Fibroblast of peridontal ligament (primary cell): ENCODE measurements around the gene TRIM65.

Source experiments
- DNase-seq: peaks from one replicate; pipeline ENCODE4 v3.0.0-alpha.2; 2010; ENCODE audit errors: extremely low read depth

Gene TRIM65

DNA sequence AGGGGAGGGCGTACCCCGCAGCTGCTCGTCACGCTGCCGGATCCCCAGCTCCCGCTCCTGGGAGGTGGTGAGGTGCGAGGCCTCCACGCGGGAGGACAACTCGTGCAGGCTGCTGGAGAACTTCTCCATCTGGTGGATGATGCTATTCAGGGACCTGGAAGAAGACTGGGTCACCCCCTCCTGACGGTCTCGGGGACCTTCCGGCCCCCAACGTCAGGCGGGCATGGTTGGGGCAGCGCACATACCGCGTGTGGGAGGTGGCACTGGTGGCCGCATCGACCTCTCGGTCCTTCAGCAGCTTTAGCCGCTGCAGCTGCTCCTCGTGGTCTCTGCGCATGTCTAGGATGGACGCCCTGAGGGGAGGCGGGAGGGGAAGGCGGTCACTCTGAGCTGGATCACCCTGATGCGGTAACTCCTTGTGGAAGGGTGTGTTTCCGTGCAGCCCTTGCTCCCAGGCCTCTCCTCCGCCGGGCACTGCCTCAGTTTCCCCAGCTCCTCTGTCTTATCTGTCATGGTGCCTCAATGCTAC lies 21.2 kb upstream of the TRIM65 start:
- DNase-seq: no peak

DNA sequence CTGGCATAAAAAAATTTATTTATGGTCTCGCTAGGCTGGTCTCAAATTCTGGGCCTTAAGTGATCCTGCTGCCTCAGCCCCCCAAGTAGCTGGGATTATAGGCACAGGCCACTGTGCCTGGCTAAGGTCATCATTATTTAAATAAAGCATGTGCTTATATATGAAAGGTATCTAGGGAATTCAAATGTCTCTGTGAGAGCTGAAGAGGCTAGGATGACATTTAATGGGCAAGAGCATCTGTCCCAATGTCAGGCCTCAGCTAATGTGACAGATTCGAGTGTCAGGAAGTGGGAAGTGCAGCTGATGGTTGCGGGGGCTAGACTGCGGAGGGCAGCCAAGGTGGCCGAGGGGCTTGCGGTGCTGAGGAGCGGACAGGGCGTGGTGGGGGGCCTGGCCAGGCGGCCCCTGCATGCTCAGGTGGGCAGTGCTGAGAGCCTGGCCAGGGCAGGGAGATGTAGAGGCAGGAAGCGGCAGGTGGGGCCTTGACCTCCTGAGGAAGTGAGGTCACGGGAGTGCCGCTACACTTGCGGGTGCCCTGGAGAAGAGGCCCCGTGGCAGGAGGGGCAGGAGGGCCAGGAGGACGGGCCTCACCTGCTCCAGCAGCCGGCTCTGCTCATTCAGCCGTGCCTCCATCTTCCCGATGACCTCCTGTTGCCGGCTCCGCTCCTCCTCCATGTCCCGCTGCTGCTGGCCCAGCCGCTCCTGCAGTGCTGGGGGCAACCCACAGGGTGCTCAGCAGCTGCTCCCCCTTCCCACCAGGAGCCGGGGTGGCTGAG lies 20.6 kb upstream of the TRIM65 start:
- no peak for DNase-seq

DNA sequence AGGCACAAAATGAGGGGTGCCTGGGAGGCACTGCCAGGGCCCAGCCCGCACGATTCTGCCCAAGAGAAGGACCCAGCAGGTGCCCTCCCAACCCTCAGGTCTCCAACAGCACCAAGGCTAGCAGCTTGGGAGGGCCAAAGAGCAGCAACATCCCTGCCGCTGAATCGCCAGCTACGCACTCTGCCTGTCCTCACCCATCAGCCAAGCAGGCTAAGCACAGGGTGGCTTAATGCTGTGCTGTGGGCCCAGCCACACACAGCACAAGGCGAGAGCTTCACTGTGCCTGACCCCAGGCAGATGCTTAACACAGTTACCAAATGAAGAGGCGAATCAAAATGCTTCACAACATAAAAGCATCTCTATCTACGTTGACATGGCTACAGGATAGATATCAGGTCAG lies 18.5 kb upstream of the TRIM65 start:
- DNase-seq: no peak

DNA sequence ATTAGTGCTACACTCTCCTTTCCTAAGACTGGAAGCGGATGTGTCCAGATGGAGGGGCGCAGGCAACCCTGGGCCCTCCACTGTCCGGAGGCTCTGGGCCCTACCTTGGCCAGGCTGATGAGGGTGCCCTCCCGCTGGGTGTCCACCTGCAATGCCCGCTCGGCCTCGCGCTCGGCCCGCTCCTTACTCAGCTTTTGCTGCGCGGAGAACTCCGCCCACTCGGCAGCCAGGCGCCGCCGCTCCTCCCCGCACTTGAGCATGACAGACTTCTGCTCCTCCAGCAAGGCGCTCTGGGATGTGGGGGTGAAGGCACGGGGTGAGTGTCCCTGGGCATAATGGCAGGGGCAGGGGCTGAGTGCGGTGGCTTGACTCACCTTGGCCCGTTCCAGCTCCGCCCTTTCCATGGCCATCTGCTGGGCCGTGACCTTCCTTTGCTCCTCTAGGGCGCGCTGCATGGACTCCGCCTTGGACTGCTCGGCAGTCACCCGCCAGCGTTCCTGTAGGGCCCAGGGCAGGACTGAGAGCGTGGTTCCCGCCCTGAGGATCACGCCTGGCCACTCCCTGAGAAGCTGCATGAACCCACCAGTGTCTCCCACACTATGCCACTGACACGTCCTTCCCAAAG lies 18.0 kb upstream of the TRIM65 start:
- no peak for DNase-seq

DNA sequence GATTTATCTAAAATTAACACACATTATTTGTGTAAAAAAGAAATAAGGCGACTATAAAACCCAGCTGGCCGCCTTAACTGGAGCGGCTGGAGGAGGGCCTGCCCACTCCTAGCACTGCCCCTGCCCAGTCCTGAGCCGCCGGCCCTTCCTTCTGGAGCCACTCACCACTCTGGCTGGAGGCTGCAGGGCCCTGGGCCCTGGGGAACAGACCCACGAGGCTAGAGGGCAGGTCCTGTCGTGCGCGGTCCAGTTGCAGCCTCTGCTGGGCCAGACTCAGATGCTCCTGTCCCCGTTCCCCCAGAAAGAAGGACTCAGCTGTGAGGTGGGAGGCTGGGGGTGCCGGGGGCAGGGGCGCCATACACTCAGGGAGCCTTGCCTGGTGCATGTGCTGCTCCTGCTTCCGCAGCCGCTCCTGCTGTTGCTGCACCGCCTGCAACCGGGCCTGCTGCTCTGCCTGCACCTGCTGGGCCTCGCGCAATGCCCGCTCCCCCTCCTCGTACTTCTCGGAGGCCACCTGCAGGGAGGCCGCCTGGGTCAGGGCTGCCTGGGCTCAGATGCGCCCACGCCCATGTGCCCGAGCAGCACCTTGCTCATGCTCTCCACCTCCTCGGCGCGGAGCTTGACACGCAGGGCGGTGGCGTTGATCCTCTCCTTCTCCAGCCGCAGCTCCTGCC lies 16.9 kb upstream of the TRIM65 start:
- DNase-seq: no peak

DNA sequence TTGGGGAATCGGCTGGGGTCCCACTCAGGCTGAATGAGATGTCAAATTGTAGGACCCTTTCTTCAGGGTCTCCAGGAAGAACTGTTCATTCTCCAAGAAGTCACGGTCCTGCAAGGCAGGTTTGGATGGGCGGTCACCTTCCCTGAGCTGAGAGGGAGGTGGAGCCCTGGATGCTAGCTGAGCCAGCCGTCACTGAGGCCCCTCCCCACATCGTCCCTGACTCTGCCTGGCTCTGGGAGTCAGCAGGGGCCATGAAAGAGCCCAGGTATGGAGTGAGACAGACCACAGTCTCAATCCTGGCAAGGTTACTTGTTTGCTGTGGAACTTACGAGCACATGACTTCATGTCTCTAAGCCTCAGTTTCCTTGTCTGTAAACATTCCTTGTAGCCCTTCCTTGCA lies 13.9 kb upstream of the TRIM65 start:
- no peak for DNase-seq

DNA sequence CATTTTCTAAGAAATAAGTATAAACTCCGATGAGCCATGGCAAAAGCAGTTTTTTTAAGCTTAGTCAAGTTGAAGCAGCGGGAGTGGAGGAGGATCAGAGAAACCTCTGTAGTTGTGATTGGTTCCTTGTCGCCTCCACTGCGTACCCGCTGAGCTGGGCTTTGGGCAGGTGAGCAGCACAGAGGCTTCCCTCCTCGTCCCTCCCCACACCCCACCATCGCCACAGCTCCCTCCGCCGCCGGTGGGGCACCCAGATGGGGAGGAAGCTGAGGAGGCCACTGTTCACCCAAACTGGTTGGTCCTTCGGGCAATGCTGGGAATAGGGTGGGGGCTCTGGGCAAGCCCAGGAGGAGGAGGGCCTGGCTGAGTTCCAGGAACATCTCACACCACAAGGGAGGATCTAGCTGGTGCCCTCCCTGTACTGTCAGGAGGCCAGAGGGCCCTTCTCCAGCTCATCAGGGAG lies 13.1 kb upstream of the TRIM65 start:
- DNase-seq: peak; percentile 45

DNA sequence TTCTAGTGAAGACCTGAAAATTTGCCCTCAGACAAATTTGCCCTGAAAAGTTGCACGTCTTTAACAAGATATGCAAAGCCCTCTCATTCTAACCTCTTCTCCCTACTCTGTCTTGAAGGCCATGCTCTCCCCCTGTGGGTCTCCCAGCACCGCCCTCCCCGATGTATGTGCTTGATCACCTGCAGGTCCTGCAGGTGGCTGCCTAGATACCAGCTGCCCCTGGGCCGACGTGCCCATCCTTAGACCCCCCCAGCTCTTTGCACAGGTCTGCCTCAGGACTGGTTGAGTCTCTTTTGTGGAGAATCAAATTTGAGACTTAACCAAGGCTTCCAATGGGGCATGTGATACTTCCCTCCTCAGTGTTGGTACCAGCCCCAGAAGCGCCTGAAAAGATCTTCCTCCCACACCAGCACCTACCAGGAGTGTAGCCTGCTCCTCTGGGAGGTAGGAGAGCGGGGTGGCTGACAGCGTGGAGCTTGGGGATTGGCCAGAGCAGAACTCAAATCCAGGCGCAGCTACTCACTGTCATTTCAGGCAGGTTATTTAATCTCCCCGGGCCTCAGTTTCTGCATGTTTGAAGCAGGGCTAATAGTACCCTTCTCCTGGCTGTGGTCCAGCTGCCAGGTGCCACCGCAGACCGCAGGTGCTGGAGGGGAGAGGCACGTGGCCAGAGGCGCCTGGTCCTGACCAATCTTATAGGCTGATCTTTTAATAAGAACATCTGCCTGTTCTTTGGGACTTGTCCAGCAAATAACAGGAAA lies 12.5 kb upstream of the TRIM65 start:
- DNase-seq: no peak

DNA sequence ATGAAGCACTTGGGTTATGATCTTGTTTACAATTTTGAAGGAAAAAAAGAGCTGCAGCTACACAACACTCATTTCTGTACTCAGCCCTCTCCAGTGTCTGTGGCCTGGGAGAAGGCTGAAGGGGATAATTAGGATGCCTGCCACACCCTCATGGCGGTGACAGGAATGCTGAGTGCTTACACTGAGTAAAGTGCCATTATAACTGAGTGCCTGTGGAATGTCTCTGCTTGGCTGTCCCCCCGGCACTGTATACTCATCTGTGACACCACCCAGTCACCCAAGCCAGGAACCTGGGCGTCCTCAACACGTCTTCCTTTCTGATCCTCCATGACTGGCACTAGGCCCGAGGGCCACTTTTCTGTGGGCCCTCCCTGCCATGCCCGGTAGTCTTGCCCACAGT lies 11.4 kb upstream of the TRIM65 start:
- peak; percentile 10 for DNase-seq

DNA sequence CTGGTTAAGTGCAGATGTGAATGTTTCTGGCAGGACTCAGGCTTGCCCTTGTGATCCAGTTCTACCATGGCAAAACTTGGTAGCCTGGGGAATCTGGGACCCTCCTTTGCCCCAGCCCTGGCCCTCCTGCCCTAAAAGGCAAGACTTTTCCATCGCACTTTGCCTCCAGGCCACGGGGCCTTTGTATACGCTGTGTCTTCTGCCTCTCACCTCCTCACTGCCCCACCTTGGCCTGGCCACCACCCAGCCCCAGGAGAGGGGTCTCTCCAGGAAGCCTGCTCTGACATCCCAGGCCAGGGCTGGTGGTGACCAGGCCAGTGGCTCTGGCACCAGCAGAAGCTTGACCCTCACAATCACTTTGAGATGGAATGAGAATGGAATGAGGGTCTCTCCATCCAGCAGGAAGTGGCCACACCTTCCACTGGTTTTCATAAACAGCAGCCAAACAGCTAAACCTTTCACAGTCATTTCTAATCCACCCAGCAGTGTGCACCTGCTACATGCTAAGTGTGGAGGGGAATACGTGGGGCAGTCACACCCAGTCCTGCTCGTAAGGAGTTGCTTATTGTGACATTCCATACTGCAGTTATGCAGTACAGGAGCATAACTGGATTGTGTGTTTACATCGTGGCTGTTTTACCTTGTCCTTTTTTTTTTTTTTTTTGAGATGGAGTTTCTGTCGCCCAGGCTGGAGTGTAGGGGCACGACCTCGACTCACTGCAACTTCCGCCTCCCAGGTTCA lies 9.6 kb upstream of the TRIM65 start:
- no peak for DNase-seq

DNA sequence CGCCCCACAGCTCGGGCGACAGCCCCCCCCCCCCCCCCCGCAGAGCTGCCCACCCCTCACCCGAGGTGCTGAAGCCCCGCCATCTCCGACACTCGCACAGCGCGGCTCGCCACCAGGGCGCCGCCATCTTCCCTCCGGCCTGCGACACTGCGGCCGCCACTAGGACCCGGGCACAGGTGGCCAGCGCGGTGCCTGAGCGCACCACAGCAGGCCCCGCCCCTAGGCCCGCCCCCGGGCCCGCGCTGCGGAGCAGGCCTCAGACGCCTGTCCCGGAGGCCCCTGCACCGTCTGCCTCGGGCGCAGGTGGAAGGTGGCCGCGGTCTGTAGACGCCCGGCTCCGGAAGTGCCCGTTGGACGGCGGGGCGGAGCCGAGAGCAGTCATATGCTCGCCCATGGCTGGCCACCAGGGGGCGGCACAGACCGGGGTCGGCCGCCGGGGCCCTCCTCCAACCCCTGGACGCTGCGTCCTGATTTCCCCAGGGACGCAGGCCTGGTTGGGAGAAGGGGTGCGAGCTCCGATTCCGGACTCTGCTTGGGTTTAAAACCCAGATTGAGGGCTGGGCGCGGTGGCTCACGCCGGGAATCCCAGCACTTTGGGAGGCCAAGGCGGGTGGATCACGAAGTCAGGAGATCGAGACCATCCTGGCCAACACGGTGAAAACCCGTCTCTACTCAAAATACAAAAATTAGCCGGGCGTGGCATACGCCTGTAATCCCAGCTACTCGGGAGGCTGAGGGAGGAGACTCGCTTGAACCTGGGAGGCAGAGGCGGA lies 8.2 kb upstream of the TRIM65 start, which contains the start of gene MRPL38:
Gene MRPL38, minus strand, starts transcription at position 136 of the 773 bp plus-strand sequence. Its CDS starts 9 bp downstream, at position 127.
- DNase-seq: peak; percentile 82

DNA sequence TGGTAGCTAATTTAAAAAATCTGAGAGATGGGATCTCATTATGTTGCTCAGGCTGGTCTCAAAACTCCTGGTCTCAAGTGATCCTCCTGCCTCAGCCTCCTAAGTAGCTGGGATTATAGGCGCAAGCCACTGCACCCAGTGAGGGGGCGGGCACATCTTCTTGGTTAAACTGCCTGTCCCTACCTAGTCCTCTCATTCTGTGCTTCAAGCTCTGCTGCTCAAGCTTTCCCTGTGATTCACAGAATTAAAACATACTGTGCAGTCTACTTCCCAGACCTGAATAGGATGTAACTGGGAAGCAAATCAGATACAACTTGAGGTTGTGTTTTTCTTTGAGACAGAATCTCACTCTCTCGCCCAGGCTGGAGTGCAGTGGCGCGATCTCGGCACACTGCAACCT lies 5.7 kb upstream of the TRIM65 start:
- DNase-seq: no peak

DNA sequence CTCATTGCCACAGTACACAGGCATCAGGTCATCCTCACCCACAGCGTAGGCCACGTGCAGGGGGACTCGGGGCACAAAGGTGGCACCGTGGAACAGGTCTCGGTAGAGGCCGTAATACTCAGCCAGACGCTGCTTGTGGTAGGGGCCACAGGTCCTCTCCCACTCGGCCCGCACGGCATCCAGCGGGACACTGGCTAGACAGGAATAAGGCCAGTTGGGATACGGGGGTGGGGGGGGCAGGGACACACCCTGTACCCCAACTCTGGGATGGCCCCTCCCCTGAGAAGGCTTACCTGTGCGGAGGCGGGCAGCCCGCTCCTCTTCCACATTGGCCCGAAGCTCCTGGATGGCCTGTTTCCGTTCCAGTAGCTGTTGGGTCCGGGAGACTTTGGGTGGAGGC lies 5.0 kb upstream of the TRIM65 start:
- no peak for DNase-seq

DNA sequence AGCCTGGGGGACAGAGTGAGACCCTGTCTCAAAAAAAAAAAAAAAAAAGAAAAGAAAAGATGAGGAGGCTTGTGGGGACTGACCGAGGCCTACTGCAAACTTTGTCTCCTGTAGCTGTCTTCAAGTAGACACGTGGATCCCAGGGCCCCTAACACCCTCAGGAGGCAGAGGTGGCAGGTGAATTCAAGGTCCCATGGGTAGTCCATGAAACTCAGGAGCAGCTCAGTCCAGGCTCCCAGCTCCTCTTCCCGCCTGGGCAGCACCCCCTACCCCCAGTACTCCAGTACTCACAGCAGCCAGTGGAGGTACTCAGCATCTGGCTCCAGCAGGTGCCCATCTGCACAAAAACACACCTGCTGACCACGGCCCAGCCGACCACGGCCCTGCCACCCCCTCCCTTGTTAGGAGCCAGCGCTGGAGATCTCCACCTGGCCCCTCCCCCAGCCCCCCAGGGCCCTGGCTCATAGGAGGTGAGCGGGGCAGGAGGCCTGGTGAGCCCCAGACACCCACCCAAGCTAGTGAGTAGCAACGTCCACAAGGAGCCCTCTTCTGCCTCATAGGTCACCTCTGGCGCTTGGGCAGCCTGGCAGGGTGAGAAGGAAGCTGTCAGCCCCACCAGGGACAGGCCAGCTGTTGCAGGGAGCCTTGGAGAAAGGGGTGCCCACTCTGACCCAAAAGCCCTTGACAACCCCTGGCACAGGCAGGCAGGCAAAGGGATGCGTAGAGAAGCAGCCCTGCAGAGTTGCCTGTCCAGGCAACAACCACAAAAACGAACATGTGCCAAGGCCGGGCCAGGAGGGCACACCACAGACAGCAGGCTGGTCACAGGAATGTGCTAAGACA lies 4.2 kb upstream of the TRIM65 start:
- no peak for DNase-seq

DNA sequence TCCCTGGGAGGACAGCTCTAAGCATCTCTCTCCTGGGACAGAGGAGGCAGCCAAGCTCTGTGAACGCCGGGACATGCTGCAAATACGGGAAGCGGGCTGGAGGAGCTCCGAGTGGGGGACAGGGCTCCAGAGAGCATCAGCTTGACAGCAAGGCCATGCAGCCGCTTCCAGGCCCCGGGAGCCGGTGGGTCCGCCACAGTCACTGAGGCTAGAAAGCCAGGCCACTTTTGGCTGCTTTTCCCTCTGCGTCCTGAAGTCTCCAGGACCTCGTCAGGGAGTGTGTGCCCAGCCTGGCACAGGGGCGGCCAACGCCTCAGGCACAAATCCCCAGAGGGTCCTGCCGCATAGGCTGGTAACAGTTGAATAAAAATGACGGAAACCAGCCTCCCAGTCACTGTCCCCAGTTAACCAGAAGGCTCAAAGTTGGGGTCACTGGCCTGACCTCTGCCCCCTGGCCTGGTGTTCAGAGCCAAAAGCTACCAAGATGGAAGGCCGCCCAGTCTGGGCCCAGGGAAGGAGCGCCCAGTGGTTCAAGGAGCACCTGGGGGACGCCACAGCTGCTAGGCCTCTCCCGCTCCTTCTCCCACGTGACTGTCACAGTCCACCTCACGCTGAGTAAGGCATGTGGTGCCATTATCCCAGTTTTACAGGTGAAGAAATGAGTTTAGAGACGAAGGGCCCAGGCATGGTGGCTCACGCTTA lies 3.2 kb upstream of the TRIM65 start:
- no peak for DNase-seq

DNA sequence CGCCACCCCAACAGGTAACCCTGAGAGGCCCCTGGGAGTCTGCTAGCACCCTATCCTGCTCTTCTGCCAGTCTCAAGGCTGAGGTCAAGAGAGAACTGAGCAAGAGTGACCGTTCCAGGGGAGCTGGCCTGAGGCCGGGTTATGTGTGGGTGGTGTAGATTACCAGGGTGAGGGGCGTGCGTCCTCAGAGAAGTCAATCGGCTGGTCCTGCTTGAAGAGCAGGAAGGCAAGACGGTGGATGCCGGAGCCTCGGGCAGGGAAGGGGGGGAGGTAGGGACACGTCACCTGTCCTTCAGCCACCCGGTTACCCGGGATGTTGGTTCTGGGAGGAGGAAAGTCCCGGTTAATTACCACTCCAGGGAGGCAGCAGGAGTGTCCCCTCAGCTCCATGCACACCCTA lies 2.6 kb upstream of the TRIM65 start:
- no peak for DNase-seq

DNA sequence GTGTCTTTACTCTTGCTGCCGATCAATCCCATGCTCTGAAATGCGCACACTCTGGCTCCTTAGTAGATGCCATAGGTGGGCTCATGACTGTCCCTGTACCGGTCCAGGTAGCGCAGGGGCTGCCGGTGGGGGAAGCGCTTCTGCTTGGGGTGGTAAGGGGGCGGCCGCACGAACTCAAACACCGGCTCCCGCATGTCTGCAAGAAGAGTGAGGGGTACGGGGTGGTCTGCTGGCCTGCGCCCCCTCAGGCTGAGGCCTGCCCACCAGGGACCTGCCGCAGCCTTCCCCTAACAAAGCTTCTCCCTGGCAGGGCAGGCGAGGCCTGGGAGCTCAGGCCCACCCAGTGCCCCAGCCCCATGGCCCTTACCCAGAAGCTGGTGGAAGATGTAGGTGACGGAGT lies 2.0 kb upstream of the TRIM65 start:
- DNase-seq: no peak

DNA sequence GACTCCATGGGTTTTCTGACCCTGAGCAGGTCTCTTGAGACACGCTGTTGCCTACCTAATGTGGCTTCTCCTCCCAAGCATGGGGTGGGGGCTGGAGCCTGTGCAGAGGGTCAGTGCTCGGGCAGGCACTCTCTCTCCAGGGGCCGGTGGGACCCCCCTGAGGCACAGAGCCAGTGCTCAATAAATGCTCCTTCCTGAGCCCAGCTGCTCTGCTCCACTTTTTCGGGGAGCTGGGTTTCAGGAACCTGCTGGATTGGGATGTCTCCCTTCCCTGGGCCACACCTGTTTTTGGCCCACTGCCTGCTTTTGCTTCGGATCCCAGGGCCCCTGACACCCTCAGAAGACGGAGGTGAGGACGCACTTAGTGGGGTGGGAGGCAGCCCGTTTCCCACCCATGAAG lies 1.3 kb upstream of the TRIM65 start:
- DNase-seq: no peak
